ENCODE measurements around the gene MYLK4.
A peak's percentile ranks its signal among the peaks of the same experiment; 100 is the strongest.
"Not testable (repeated sequence)": the region's sequence is repeated elsewhere in the genome, so short reads cannot be mapped to it uniquely, and the experiment has no call there.

The MYLK4 gene

DNA sequence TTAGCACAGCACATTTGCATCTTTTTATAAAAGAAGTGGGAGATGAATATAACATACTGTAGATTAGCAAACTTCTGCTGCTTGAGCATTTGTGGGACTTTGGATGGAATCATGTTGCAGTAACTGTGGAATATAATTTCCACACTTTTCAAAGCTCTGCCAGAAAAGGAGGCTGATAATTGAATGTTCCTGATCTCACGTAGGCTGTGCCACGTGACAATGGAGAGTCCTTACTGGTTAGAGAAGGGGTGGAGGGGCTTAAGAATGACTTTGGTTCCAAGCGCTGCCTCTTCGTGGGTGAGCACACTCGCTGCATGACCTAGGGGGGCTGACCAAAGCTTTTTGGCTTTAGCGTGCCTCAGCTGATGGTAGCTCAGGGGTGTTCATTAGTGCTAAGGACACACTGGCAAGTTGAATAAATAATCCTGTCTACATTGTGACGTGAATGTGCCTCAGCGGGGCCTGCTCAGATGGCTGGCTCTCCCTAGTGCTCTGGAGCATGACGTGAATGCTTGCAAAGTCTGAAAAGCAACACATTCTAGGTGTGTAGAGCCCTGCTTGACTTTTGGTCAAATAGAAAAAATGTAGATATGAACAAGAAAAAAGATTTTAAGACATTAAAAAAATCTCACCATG lies 29.5 kb upstream of the MYLK4 start:
- no peak for DNase-seq (ENCODE audit: low read depth in 2 of 2)

DNA sequence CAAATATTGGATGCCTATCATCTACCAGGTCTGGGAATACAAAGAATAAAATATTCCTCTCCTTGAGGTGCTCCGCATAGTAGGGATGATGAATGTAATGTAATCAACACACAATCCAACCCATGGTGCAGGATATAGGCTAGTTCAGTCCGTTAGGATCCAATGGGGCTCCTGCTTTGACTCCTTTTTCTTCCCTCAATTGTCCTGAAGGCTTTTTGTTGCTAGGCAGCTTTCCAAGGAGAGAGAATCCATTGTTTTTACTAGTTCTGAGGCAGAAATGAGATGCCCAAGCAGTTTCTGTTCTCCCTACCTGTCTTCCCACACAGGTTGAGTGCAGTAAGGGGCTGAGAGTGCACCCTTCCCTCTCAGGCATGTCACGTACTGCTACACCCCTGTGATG lies 26.5 kb upstream of the MYLK4 start:
- DNase-seq (ENCODE audit: low read depth in 2 of 2), result no peak

DNA sequence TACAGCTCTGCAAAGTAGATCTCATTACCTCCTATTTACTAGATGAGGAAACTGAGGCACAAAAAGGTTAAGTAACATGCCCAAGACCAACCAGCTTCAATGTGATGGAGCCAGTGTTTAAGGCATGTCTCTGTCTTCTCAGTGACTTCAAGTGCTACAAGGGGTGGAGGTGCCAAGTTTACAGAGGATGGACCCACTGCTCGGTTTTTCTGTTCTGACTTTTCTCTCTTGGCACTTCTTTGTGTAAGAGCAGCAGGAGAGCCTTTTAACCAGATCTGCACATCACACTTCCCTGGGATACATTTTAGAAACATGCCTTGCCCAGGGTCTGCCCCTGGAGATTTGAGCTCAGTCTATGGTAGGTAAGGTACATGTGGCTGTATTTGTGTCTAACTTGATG lies 24.3 kb upstream of the MYLK4 start:
- no peak for DNase-seq (ENCODE audit: low read depth in 2 of 2)

- DNase-seq (ENCODE audit: low read depth in 2 of 2), result no peak
Observed at GRCh38 chr6:2773449-2773848, 22.7 kb upstream of the MYLK4 start.

DNA sequence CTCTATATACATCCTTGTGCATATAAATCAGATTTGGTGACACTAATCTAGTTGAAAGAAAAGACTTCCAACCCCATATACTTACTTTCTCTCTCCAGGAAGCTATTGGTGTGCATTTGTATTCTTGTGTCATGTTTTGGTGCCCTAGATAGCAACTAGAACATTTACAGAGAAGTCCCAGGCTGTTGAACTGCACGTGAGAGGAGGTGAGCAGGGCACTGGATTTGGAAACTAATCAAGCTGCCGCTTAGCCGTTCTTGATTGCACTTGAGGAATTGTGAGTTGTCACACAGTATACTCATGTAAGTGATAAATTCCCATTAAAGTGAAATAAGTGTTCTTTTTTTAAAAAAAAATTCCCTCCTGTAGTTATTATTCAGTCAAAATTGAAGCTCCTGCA lies 22.1 kb upstream of the MYLK4 start:
- DNase-seq (ENCODE audit: low read depth in 2 of 2), result no peak

- DNase-seq (ENCODE audit: low read depth in 2 of 2), result no peak
Observed at GRCh38 chr6:2771079-2771478, 20.4 kb upstream of the MYLK4 start.

DNA sequence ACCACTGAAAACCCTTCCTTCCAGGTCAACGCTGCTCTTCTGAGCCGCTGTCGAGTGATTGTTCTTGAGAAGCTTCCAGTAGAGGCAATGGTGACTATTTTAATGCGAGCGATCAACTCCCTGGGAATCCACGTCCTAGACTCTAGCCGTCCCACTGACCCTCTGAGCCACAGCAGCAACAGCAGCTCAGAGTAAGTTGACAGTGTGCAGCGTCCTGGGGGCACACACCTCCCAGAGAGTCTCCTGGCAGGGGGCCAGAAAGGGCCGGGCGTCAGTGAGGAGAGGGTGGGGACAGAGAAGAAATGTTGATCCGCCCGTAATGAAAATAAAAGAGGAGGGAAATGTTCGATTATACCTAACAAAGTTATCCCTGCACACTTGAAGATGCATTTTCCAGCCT lies 19.4 kb upstream of the MYLK4 start:
- DNase-seq (ENCODE audit: low read depth in 2 of 2), result no peak

GRCh38 chr6:2768696-2769095 lies 18.0 kb upstream of the MYLK4 start:
- no peak for DNase-seq (ENCODE audit: low read depth in 2 of 2)

GRCh38 chr6:2767657-2768524 lies 17.2 kb upstream of the MYLK4 start:
- no peak for DNase-seq (ENCODE audit: low read depth in 2 of 2)

GRCh38 chr6:2766767-2767656 lies 16.3 kb upstream of the MYLK4 start:
- DNase-seq (ENCODE audit: low read depth in 2 of 2), result no peak

GRCh38 chr6:2765896-2766766 lies 15.4 kb upstream of the MYLK4 start:
- no peak for DNase-seq (ENCODE audit: low read depth in 2 of 2)

DNA sequence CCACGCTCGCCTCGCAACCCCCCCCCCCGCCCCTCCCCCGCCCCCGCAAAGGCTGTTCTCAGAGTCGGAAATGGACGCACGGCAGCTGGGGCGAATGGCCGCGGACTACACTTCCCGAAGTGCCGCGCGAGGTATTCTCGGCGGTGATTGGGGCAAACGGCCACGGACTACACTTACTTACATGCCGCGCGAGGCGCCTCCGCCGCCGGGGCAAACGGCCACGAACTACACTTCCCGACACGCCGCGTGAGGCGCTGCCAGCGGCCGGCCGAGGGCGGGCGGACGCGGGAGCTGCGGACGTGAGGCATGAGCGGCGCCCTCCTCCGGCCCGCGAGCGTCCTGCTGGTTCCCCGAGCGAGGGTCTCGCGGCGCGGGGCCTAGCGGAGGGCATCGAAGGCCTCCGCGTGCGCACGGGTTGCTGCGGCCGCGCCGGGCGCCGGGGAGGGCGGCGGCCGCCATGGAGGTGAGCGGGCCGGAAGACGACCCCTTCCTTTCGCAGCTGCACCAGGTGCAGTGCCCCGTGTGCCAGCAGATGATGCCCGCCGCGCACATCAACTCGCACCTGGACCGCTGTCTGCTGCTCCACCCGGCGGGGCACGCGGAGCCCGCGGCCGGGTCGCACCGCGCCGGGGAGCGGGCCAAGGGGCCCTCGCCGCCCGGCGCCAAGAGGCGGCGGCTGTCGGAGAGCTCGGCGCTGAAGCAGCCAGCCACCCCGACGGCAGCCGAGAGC lies 14.6 kb upstream of the MYLK4 start, which contains the start of gene WRNIP1:
Gene WRNIP1 (plus strand): TSS at position 228 of the 730 bp plus-strand sequence. CDS start 230 bp downstream, at position 458.
- DNase-seq (ENCODE audit: low read depth in 2 of 2), result peak; percentile 93

DNA sequence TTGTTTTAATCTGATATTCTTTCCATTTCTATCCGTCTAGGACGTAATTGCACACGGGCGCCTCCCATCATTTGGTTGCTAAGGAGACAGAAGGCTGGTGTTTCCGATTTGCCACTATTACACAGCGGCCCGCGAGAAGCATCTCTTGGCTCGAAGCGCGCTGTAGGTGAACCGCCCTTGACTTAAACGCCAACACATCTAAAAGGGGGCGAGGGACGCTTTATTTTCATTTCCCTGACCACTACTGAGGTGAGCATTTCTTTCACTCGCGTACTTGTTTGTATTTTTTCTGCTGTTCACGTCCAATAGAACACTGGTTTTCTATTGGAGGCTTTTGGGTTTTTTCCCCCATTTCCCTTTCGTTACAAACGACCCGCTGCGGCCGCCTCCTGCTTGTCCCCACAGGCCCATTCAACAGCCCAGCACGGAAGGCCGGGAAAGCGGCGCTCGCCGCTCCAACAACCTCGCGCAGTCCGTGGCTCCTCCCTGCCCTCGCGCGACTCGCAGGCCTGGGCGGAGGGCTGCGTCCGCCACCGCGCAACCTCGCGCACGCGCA lies 14.0 kb upstream of the MYLK4 start:
- DNase-seq (ENCODE audit: low read depth in 2 of 2), result peak in 1 of 2 donors; percentile 44

- DNase-seq (ENCODE audit: low read depth in 2 of 2), result no peak
Observed at GRCh38 chr6:2763876-2764540, 13.3 kb upstream of the MYLK4 start.

DNA sequence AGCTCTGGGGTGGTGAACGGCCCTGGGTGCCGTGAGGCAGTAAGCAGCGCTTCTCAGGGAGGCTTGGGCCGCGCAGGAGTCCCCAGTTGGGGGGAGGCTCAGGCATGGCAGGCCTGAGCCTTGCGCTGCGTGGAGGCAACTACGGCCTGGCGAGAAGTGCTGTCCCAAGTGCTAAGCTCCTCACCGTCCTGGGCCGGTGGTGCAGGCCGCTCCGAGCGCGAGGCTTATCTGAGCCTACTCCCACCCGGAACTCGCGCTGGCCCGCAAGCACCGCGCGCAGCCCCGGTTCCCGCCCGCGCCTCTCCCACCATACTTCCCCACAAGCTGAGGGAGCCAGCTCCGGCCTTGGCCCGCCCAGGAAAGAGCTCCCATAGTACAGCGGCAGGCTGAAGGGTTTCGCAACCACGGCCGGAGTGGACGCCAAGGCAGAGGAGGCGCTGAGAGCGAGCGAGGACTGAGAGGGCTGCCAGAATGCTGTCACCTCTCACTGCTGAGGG lies 12.7 kb upstream of the MYLK4 start:
- DNase-seq (ENCODE audit: low read depth in 2 of 2), result no peak

GRCh38 chr6:2762868-2763267 lies 12.1 kb upstream of the MYLK4 start:
- DNase-seq (ENCODE audit: low read depth in 2 of 2), result not testable (repeated sequence)

DNA sequence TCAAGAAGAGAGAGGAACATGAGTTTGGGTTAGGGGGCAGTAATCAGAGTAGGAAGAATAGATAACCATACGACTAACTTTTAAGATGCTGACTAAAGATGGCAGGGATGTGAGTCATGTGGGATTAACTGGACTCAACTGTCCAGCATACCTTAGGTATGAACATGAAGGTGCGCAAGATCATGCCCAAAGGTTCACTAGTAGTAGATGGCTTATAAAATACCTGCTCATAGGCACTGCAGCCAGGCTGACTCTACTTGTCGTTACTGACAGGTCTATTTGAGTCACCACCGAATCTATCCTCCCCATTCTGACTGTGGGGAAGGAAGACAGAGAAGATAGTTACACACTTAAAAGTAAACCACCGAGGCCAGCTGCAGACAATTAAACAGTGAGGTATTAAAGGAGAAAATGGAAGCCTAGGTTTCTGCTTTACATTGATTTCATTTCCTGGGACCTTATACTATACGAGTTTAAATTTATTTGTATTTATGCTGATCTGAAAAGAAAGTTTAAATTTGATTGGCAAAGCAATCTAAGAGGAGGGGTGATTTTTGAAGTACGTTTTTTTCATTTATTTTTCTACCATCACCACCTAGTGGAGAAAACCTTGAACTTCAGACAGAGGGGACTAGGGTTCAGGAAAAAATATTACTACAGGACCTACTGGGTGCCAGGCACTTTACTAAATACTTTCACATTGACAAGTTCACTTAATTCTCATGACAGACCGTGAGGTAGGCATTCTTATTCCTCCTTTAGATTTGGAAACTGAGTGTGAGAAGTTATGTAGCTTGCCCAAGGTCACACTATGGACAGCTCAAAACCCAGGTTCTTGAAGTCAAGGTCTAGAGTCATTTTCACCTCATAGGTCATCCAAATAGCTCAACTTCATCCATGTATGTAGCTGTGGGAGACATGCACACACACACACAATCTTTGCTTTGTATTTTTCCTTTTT lies 10.4 kb upstream of the MYLK4 start:
- DNase-seq (ENCODE audit: low read depth in 2 of 2), result no peak

DNA sequence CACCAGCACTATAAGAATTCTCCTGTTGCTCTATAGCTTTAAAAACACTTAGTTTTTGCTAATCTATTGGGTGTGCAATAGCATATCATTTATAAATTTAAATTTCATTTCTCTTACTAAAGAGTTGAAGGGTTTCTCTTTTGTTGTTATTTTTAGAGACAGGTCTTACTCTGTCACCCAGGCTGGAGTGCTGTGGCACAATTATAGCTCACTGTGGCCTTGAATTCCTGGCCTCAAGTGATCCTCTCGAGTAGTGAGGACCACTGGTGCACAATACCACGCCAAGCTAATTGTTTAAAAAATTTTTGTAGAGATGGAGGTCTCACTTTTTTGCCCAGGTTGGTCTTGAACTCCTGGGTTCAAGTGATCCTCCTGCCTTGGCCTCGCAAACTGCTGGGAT lies 8.3 kb upstream of the MYLK4 start:
- DNase-seq (ENCODE audit: low read depth in 2 of 2), result no peak
